HL-60 (cell line): ENCODE data around the gene ADO.

ENCODE experiments used
- GABPA ChIP-seq: IDR thresholded peaks from 2 replicates; pipeline ENCODE4 v1.6.1; 2012; ENCODE audit warnings: low read depth
- POLR2AphosphoS5 ChIP-seq: IDR thresholded peaks from 2 replicates; pipeline ENCODE4 v1.6.1; 2012; ENCODE audit warnings: low read depth
- TF ChIP-seq, protein P1 (sequence below): IDR thresholded peaks from one replicate; pipeline ENCODE4 v1.5.1; 2011; ENCODE audit warnings: low read length, control low read depth, inconsistent platforms; ENCODE audit not compliant: insufficient read depth

DNA sequence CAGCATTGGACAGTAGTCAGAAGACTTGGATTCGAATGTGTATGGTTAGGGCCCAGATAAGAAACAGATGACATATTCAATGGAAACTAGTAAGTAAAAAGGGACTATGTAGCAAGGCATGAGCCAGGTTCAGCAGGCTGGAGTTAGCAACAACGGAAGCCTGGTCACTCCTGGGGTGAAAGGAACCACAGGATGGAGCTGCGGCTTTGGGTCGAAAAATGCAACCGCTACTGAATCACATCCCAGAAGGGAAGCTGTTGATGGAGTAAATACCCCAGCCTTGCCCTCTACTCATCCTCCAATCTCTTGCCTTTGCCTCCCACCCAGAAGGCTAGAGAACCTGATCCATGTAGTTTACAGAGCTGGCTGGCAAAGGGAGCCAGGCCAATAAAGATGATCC lies 49.2 kb downstream of the ADO start:
- TF ChIP-seq, protein P1, sequence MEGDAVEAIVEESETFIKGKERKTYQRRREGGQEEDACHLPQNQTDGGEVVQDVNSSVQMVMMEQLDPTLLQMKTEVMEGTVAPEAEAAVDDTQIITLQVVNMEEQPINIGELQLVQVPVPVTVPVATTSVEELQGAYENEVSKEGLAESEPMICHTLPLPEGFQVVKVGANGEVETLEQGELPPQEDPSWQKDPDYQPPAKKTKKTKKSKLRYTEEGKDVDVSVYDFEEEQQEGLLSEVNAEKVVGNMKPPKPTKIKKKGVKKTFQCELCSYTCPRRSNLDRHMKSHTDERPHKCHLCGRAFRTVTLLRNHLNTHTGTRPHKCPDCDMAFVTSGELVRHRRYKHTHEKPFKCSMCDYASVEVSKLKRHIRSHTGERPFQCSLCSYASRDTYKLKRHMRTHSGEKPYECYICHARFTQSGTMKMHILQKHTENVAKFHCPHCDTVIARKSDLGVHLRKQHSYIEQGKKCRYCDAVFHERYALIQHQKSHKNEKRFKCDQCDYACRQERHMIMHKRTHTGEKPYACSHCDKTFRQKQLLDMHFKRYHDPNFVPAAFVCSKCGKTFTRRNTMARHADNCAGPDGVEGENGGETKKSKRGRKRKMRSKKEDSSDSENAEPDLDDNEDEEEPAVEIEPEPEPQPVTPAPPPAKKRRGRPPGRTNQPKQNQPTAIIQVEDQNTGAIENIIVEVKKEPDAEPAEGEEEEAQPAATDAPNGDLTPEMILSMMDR, result no peak
- no peak for TF ChIP-seq GABPA
- peak; percentile 85 for TF ChIP-seq POLR2AphosphoS5
